ENCODE measurements around the gene STYXL1. TPM values are rescaled to one million over a fixed set of nuclear protein-coding genes. Genes with fewer than 3 reads are reported as not detected.
"Not testable (repeated sequence)": the region's sequence is repeated elsewhere in the genome, so short reads cannot be mapped to it uniquely, and the experiment has no call there.

Gene STYXL1
- total RNA-seq, 1 donor from 2014 or later = 17.6 TPM

DNA sequence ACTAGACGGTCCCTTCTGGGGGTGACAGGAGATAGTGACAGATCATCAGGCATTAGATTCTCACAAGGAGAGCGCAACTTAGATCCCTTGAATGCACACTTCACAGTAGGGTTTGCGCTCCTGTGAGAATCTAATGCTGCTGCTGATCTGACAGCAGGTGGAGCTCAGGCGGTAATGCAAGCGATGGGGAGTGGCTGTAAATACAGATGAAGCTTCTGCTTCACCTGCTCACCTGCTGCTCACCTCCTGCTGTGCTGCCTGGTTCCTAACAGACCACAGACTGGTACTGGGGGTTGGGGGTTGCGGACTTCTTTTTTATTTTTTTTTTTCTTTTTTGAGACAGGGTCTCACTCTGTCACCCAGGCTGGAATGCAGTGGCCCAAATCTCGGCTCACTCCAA, 18.1 kb downstream of the STYXL1 start:
- not testable (repeated sequence) for DNase-seq

DNA sequence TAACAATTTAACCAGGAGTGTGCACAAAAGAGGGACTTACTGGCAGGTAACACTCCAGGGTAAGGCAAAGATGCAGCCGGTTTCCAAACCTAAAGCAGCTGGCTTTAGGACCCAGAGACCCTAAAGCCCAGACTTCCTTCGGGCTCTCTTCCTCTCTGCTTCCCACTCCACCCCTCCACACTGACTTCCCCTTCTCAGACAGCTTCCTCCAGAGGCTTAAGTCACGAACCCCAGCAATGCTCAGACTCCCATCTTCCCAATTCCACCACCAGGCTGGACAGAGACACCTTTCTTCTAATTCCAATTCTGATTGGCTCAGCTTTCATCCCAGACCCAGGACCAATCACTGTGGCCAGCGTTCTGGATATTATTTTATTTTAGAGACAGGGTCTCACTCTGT, 24.8 kb downstream of the STYXL1 start:
- DNase-seq = no peak

DNA sequence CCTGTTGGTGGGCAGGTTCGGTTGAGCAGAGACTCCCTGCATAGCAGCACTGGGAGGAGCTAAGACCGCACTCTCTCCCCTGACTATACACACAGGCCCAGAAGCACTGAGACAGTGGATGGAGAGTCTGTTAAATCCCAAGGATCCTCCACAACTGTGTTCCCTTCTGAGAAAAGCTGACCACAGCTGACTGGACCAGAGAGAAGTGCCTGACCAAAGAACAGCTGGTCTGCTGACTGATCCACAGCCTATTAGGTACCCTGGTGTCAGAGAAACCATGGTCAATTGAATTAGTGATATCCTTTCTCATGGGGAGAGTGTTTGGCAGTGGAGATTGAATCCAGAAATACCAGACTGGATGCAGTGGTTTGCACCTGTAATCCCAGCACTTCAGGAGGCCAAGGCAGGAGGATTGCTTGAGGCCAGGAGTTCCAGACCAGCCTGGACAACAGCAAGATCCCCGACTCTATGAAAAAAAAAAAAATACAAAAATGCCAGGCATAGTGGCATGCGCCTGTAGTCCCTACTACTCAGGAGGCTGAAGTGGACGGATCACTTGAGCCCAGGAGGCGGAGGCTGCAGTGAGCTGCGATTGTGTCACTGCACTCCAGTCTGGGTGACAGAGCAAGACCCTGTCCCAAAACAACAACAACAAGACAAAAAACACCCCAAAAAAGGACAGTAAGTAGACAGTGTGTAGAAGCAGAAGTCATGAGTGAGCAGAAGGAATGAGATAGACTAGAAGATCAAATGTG, 25.6 kb downstream of the STYXL1 start:
- no peak for DNase-seq

DNA sequence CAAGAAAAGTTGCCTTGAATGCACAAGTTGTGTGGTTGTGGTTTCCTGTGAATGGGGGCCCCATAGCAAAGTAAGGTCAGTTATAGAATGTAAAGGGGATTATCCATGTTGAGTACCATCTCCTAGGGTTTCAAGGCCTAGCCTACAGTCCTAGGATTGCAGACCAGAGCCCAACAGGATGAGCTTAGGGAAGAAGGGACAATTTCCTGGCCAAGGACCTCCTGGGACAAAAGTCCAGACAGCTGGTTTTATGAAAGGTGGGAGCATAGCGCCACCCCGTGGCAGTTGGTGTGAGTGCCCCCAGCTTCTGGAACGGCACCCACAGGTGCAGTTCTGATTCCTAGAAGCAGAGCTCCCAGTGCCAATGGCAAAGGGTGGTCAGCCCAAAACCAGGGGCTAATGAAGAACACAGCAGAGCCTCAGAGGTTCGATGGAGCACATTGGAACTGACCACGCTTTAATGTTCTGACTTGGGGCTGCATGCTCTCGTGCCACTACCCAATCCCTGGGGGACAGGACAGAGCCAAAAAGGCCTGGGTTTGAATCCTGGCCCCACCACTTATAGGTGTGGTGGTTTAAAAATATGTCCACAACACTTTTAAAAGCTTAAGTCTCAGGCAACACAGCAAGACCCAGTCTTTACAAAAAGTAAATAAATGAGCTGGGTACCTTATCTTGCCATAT, 27.6 kb downstream of the STYXL1 start:
- DNase-seq = peak; percentile 87

DNA sequence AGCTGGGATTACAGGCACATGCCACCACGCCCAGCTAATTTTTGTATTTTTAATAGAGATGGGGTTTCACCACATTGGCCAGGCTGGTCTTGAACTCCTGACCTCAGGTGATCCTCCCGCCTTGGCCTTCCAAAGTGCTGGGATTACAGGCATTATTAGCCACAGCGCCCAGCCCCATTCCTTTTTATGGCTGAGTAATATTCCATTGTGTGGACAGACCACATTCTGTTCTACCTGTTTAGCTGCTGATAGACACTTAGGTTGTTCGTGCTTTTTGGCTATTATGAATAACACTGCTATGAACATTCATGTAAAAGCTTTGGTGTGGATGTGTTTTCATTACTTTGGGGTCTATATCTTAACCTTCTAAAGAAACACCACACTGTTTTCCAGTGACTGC, 29.3 kb downstream of the STYXL1 start:
- DNase-seq = not testable (repeated sequence)

DNA sequence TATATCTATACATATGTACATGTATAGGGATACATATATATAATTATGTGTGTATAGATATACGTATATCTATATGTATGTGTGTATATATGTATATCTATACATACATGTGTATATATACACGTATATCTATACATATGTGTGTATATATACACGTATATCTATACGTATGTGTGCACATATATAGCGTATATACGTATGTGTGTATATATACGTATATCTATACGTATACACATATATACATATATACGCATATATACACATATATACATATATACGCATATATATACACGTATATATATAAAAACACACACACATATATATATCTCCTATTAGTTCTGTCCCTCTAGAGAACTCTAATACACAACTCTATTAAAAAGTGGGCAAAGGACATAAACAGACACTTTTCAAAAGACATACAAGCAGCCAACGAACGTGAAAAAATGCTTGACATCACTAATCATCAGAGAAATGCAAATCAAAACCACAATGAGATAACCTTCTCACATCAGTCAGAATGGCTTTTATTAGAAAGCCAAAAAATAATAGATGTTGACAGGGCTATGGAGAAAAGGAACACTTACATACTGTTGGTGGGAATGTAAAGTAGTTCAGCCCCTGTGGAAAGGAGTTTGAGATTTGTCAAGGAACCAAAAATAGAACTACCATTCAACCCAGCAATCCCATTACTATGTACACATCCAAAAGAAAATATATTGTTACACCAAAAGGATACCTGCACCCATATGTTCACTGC, 31.4 kb downstream of the STYXL1 start:
- no peak for DNase-seq

DNA sequence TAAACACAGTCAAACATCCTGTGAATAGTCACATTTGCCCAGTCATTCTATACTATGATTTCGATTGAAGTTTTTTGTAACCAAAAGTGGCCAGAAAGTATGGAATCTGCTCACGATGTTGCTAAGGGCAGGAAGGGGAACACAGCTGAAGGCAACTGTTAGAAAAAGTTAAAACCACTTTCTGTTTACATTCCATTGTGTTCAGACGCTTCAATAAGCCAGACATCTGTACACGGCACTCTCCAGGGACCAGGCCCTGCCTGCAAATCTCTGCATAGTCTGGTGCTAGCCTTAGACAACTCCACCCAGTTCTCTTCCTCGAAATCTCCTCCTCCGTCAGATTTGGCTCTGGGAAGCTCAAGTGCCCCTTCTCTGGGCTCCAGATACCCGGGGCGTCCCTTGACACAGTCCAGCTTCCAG, 36.3 kb downstream of the STYXL1 start:
- peak; percentile 92 for DNase-seq

DNA sequence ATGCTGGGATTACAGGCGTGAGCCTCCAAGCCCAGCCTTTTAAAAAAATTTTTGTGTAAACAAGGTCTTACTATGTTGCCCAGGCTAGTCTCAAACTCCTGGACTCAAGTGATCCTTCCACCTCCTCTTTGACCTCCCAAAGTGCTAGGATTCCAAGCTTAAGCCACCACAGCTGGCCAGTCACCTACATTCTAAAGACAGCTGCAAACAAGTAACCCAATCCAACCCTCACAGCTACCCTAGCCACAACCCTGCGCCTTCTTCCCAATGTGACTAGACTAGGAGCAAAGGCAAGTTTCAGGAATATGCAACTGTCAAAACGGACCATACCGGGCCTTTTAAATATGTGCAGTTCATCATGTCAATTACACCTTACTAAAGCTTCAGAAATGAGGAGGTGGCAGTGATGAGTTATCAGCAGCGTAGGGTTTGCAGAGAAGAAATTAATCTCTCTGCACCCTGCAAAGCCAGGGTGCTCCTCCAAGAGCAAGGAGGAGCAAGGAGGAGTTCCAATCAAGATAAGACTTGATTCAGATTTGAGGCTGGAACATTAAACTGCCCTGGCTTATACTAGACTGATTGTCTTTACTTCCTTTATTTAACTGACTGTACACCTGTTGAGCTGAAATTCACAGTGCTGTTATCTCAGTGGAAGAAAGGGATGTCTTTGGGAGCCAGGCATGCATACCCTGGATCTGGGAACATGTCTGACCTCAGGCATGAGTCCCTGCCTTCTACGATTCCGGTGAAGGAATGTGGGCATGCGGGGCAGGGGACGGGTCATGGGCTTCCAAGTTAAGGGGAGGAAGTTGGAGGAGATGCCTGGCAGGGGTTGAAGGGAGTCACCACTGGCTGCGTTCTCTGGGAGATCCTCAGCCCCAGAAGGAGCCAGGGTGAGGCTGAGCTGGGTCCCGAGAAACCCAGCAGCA, 37.9 kb downstream of the STYXL1 start:
- DNase-seq = peak; percentile 41

DNA sequence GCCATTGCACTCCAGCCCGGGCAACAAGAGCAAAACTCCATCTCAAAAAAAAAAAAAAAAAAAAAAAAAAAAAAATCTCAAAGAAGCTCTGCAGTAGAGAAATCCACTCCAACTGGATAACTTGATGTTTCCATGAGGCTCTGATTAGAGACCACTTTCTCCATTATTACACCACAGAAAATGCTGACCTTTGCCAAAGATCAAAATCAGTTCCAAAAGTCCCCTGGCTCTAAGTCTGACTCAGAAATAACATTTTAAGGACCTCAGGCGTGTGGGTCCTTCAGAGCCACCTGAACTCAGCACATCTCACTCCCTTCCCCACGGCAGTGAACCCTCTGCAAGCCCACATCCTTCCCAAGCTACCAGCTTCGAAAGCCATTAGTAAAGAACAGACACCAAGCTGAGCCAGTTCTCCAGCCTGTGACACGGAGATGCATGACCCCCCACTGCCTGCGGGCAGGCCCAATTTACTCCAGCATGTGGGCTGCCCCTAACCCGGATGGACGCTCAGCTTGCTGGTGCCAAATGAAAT, 39.6 kb downstream of the STYXL1 start:
- DNase-seq = no peak

DNA sequence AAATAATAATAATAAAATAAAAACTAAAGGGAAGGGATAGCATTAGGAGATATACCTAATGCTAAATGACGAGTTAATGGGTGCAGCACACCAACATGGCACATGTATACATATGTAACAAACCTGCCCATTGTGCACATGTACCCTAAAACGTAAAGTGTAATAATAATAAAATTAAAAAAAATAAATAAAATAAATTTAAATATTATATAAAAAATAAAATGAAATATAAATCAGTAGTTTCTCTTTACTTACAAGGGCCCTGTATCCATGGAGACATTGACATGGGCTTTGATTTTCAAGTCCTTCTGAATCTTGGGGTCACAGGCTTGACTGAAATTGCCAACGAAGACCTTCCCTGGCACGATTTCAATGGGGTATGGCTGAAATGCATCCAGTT, 42.8 kb downstream of the STYXL1 start:
- not testable (repeated sequence) for DNase-seq

DNA sequence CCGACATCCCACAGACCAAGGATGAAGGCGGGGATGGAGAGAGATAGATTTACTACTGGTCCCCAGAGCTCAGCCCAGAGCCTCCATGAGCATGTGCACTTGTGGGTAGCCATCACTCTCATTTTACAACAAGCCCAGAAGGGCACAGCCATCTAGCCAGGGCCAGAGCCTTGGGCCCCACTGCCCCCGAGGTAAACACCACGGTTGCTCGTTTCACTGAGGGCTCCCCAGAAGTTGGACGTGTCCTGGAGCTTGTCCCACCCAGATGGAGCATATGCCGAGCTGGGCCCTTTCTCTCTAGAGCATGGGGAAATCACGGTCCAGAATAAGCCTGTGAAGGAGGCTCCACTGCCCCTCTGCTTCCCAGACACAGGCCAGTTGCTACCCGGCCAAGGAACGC, 44.4 kb downstream of the STYXL1 start:
- DNase-seq = no peak

DNA sequence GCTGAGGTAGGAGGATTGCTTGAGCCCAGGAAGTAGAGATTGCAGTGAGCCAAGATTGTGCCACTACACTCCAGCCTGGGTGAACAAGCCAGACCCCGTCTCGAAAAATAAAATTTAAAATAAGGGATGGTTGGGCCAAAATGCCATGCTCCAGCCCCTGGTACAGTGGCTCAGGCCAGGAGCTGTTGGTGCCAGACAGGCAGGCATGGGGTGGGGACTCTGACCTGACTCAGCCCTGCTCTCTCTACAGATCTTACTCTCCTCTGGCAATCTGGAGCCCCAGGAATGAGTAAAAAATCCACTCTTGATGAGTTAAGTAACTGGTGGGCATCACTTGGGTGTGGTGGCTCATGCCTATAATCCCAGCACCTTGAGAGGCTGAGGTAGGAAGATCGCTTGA, 45.0 kb downstream of the STYXL1 start:
- no peak for DNase-seq

DNA sequence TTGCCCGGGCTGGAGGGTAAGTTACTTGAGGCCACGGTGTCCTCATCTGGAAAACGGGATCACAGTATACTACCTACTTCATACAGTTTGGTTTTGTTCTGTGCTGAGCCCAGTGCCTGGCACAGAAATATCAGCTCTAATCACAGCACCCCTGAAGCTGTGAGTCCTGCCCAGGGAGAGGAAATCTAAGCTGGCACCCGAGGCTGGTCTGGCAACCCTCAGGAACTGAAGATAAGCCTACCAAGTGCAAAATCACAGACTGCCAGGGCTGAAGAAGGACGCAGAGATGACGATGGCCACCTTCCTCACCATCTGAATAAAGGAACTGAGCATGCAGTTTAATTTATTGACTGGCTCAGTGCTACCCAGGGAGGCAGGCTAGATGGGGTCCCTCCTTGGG, 45.7 kb downstream of the STYXL1 start:
- DNase-seq = no peak

DNA sequence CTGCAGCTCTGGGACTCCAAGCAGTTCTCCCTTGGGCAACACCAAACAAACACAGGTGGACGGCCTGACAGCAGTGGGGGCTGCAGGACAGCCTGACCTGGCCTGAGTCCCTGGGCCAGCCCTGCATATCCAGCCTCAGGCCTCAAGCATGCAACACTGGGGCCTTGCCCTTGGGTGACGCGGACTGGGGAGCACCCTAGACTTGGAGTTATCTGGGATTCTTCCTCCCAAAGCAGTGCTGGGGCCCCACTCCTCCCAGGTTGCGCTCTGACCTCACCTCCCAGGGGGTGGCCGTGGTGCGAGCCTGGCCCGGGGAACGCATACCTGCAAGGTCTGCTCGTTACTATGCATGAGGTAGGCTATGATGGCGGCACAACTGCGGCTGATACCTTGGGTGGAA, 47.2 kb downstream of the STYXL1 start:
- no peak for DNase-seq

DNA sequence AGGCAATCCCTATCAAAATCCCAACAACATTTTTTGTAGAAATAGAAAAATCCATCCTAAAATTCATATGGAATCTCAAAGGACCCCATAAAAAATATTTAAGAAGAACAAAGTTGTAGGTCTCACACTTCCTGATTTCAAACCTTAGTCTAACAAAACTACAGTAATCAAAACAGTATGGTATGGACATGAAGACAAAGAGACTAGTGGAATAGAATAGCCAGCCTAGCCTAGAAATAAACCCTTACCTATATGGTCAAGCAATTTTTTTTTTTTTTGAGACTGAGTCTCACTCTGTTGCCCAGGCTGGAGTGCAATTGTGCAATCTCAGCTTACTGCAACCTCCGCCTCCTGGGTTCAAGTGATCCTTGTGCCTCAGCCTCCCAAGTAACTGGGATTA, 49.8 kb downstream of the STYXL1 start:
- no peak for DNase-seq

DNA sequence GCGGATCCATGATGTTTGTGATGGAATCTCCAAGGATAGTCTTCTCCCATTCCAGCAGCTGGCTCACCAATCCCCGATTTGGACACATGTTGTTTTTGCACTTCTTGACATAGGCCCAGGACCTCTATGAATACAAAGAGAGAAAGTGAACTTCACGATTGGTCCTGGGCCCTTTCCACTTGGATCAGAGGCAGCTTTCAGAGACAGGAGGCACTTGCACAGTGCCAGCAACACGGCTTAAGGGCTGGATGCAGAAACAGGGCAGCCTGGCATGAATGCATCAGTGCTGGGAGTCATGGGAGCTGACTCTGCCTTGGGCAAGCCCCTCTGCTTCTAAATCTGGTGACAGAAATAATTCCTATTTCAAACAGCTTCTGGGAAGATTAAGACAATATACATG, 51.3 kb downstream of the STYXL1 start:
- no peak for DNase-seq

DNA sequence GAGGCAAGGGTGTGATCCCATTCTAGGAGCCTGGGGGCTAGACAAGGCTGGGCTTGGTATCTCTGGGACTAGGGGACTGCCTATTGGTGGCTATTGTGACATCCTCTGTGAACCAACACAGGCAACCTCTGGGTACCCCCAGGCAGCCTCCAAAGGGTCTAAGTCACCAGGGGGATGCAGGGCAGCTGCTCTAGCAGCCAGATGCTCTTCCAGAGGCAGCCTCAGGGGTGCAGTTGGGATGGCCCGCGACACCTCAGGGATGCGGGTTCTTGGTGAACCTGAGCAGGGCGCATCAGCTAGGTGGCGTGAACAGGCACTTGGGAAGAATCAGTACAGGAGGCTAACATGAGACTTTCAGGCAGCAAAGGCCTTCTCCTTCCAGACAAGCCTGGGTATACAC, 51.8 kb downstream of the STYXL1 start:
- DNase-seq = no peak

DNA sequence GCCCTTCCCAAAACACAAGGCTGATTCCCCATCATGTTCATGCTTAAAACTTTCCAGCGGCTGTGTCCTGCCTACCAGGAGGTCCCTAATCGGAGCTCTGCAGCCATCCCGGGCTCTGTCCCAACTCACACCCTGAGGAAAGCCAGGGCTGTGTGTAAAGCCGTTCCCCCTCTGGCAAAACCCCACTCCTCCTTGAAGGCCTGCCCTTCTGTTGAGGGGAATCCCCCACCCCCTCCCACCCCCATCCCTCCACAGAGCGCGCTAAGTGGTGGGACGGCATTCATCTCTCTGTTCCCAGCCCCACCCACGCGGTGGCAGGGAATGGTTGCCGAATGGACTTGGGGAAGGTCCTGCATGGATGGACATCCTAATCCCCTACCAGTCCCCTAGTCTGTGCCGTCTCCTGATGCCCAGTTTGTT, 52.7 kb downstream of the STYXL1 start:
- DNase-seq = peak; percentile 45

DNA sequence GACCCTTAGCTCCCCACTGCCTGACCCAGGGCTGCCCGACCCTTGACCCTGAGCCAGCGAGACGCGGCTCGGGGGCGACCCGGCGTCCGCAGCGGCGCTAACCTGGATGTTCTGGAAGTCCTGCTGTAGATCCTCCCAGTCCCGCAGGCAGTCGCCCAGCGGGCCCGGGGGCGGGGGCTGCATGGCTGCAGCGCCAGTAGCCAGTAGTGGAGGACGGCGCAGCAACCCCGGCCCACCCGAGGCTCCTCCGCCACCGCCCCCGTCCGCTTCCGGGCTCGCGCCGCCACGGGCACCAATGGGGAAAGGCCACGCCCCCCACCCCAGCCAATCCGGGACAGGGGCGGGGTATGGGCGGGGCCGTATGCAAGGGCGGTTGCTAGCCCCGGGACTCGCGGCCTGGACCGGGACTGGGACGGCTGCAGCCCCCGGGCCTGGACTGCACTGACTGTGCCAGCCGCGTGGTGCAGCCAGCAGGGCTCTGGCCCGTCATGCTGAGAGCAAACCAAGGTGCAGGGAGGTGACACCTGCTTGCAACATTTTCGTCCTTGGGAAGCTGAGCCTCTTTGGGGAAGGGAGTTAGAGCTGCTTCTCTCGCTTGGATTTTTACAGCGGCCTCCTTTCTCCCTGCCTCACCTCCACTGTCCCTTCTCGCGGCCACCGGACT, 53.3 kb downstream of the STYXL1 start, which contains the start of gene TMEM120A:
Gene TMEM120A (minus strand): TSS at position 208 of the 664 bp plus-strand sequence. CDS start 25 bp downstream, at position 183.
- DNase-seq = peak; percentile 97

DNA sequence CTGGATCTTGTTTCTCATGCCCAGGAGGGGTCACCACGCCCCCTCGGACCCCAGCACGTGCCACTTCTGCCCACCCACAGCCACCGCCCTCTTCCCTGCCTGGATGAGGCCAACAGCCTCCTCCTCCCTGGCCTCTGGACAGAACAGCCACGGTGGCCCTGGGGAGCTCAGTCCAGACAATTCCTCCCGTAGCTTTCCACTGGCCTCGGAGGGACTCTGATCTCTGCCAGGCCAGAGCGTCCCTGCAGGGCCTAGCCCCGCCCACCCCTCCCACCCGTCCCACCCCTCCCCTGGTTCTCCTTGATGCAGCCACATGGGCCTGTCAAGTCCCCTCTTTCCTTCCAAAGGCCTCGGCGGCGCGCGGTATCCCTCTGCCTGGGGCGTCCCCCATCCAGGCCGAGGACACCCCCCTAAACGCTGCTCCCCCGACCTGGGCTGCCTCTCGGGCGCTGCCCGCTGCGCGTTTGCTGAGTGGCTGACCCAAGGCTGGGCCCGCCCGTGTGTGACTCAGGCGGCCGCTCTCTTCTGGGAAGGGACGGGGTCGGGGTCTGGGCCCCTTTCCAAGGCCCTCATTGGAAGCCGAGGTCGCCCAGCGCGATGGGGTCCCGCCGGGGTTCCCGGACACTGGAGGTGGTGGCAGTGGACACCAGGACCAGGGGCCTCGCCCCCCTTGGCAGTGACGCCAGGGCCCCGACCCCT, 54.0 kb downstream of the STYXL1 start:
- DNase-seq = peak; percentile 61
